ENCODE measurements around the gene B4GALT6.

Gene B4GALT6

DNA sequence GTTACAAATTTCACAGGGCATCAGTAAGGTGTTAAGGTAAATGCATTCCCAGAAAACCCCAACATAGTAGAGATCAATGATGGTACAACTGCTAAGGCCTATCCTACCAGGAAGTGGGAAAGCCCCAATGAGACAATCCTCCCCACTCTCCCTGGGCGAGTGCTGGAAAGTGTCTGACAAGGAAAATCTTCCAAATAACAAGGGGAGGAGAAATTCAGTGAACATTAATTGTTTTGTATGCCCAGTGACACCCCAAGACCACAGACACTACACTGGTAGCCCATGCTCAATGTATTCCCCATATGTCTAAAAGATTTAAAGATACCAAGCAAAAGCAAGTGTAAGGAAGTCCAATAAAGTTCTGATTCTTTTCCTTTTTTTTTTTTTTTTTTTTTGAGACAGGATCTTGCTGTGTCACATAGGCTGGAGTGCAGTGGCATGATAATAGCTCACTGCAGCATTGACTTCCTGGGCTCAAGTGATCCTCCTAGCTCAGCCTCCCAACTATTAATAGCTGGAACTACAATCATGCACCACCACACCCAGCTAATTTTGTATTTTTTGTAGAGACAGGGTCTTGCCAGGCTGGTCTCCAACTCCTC, 24.7 kb downstream of the B4GALT6 start:
- DNase-seq (ENCODE audit: low read depth in 3 of 3) = no peak

GRCh38 chr18:31658670-31659575, 25.5 kb downstream of the B4GALT6 start:
- no peak for DNase-seq (ENCODE audit: low read depth in 3 of 3)

DNA sequence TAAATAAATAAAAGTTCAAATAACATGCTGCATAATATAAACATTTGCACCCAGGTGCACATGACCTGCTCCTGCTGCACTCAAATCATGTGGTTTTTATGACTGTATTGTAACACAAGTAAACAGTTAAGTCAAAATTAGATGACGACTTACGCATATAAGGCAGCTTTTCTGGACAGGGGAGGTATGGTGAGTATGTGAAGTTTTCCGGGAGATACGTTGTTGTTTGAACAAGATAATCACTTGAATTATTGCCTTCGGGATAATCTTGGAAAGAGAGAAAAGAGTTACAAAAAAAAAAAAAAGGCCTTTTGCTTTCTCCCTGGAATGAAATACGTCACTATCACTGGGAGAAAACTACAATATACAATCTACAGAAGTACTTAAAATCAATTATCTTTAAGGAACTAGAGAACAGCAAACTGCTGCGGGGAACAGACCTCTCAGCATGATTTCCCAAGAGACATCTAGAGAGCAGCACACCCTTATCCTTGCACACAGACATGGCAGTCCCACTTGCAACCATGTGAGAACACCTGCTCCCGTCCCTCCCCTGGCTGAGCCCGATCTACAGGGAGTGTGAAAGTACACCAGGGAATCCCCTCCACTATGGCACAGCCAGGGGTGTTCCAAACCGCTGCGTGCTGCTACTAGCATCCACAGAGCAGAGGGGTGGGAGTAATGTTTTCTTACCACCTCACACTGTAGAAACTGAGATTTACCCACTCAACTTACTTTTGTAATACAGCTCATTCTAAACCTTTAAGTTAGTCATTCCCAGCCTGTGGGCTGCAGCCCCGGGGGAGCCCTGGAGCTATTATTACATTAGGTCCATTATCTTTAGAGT, 26.3 kb downstream of the B4GALT6 start:
- DNase-seq (ENCODE audit: low read depth in 3 of 3) = peak; percentile 17 to 46 (median 18)

DNA sequence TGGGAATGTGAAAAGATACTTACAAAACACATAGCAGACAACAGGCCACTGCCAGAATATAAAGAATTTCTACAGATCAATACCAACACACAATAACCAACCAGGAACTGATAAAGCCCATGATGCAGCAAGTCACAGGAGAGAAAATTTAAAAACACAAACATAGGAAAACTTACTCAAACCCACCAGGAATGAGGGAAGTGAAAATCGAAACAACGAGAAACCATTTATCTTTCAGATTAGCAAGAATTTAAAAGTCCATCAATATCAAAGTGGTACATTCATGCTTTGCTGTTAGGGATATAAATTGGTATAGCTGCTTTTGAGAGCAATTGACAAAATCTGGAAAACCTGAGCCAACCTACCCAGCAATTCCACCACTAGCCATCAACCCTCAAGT, 27.6 kb downstream of the B4GALT6 start:
- no peak for DNase-seq (ENCODE audit: low read depth in 3 of 3)

- no peak for DNase-seq (ENCODE audit: low read depth in 3 of 3)
Measured at GRCh38 chr18:31655354-31655753, 29.0 kb downstream of the B4GALT6 start.

- DNase-seq (ENCODE audit: low read depth in 3 of 3) = no peak
Measured at GRCh38 chr18:31652877-31653276, 31.5 kb downstream of the B4GALT6 start.

GRCh38 chr18:31652357-31652756, 32.0 kb downstream of the B4GALT6 start:
- DNase-seq (ENCODE audit: low read depth in 3 of 3) = no peak

DNA sequence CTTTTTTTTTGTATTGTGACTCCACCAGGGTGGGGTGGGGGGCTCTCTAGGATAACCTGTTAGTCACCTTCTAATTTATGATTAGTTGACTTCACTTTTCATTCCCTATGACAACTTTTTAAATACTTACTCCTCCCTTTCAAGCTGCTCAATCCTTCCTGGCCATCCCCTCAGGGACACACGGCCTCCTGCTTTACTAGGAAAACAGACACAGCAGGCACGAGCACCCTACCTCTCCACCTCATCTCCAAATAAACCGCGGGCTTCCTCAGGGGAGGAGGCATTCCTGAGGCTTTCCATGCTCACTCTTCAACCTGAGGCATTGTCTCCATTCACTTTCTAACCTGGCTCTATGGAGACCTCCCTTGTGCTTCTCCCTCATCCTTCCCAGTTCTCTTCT, 33.0 kb downstream of the B4GALT6 start:
- DNase-seq (ENCODE audit: low read depth in 3 of 3) = no peak

GRCh38 chr18:31649978-31650719, 34.2 kb downstream of the B4GALT6 start:
- no peak for DNase-seq (ENCODE audit: low read depth in 3 of 3)

DNA sequence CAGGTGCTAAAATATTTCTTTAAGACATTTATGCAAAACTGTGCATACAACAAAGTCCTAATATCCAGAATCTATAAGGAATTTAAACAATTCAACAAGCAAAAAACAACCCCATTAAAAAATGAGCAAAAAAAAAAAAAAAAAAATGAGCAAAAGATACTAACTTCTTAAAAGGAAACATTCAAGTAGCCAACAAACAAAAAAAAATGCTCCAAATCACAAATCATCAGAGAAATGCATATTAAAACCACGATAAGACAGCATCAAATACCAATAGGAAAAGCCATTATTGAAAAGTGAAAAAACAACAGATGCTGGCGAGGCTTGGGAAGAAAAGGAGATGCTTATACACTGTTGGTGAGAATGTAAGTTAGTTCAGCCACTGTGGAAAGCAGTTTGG, 34.9 kb downstream of the B4GALT6 start:
- no peak for DNase-seq (ENCODE audit: low read depth in 3 of 3)

- DNase-seq (ENCODE audit: low read depth in 3 of 3) = no peak
Measured at GRCh38 chr18:31648966-31649429, 35.4 kb downstream of the B4GALT6 start.

DNA sequence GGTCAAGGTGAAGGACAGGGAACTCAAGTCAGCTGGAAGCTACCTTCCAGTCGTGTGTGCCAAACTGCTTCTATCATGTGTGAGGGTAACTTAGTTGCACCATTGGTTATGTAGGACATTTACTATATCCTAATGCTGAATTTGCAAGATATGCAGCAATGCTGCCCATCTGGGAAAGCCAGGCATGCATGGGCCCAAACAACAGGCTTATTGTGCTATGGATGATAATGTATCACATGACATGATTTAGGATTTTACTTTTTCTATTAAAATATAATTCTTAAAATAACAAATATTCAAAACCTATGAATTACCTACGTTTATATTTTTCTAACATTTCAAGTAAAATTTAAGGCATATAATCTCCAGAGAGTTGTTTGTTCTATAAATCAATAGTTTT, 35.9 kb downstream of the B4GALT6 start:
- no peak for DNase-seq (ENCODE audit: low read depth in 3 of 3)

- DNase-seq (ENCODE audit: low read depth in 3 of 3) = no peak
Measured at GRCh38 chr18:31647127-31647753, 37.1 kb downstream of the B4GALT6 start.

DNA sequence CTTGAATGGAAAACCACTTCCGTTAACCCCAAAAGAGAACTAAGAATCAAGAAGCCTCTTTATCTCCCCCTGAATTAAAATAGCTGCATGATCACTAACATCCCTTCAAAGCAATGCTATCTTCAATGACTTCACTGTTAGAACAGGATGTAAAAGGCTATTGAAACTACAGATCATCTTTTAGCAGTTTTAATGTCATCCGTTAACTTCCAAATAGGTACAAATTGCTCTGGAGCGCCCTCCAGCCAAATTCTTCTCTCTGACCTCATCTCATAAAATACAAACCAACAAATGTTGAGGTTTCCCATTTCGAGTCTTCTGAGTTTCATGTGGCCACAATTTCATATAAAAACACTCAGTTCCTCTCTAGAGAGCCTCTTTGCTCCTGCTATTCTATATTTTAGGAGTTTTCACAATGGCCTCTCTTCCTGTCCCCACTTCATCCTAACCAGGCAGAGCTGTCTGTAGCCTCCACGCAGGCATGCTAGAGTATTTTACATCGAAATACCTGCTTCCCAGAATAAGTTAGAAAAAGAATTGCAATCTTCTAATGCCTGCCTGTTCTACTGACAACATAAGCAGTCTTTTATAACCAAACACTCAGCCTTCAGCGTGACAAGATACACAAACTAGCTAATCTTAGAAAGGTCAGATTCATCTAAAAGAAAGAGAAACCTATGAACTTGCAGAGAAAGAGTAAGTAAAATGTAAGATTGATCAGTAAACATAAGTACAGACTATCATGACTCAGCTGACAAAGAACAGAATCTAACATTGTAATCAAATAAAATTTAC, 37.9 kb downstream of the B4GALT6 start:
- no peak for DNase-seq (ENCODE audit: low read depth in 3 of 3)

- DNase-seq (ENCODE audit: low read depth in 3 of 3) = no peak
Measured at GRCh38 chr18:31645411-31645810, 39.0 kb downstream of the B4GALT6 start.

- DNase-seq (ENCODE audit: low read depth in 3 of 3) = no peak
Measured at GRCh38 chr18:31643003-31643402, 41.4 kb downstream of the B4GALT6 start.

GRCh38 chr18:31637445-31637844, 46.9 kb downstream of the B4GALT6 start:
- no peak for DNase-seq (ENCODE audit: low read depth in 3 of 3)

- no peak for DNase-seq (ENCODE audit: low read depth in 3 of 3)
Measured at GRCh38 chr18:31636387-31636786, 48.0 kb downstream of the B4GALT6 start.

DNA sequence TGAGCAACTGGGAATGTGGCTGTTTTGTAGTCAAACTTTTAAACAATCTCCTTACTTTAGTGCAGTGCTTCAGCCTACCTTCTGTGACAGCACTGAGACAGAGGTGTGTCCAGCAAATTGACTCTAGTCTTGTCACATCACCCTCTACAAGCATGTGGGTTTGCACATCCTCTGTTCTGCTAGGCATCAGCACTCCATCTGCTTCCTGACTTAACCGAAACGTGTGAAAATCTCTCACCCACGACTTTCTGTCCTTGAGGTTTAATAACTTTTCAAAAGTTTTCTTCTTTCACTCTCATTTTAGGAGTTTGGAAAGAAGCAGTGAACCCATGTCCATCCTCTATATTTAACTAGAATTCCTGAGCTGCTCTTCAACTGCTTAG, 50.1 kb downstream of the B4GALT6 start:
- no peak for DNase-seq (ENCODE audit: low read depth in 3 of 3)

Measured in stimulated activated CD4-positive, alpha-beta T cell treated with anti-CD3 and anti-CD28 coated beads, TNF-alpha, amount 100 ng/mL, for 24 hours (primary cell).